ENCODE measurements around the gene HAUS5. TPM values are rescaled to one million over a fixed set of nuclear protein-coding genes. Genes with fewer than 3 reads are reported as not detected.

HAUS5 gene
- total and polyA plus RNA-seq, 10 of the 15 experiments (the other 5 are each of a cell fraction or from before 2014, with no cell fraction given), result 3.1 to 32.6 (median 17.6) TPM

DNA sequence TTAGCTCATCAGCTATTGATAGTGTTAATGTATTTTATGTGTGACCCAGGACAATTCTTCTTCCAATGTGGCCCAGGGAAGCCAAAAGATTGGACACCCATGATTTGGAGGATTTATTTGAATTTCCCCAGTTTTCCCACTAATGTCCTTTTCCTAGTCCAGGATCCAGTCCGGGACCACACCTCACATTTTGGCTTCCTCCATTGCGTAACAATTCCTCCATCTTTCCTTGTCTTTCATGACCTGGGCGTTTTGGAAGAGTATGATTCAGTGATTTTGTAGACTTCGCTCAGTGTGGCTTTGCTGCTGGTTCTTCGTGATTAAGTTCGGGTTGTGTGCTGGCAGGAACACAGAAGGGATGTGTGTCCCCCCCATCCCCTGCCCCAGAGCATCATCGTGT lies 45.8 kb upstream of the HAUS5 start (continued):
- TF ChIP-seq, protein P1, sequence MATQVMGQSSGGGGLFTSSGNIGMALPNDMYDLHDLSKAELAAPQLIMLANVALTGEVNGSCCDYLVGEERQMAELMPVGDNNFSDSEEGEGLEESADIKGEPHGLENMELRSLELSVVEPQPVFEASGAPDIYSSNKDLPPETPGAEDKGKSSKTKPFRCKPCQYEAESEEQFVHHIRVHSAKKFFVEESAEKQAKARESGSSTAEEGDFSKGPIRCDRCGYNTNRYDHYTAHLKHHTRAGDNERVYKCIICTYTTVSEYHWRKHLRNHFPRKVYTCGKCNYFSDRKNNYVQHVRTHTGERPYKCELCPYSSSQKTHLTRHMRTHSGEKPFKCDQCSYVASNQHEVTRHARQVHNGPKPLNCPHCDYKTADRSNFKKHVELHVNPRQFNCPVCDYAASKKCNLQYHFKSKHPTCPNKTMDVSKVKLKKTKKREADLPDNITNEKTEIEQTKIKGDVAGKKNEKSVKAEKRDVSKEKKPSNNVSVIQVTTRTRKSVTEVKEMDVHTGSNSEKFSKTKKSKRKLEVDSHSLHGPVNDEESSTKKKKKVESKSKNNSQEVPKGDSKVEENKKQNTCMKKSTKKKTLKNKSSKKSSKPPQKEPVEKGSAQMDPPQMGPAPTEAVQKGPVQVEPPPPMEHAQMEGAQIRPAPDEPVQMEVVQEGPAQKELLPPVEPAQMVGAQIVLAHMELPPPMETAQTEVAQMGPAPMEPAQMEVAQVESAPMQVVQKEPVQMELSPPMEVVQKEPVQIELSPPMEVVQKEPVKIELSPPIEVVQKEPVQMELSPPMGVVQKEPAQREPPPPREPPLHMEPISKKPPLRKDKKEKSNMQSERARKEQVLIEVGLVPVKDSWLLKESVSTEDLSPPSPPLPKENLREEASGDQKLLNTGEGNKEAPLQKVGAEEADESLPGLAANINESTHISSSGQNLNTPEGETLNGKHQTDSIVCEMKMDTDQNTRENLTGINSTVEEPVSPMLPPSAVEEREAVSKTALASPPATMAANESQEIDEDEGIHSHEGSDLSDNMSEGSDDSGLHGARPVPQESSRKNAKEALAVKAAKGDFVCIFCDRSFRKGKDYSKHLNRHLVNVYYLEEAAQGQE (IDR thresholded peaks at IDR 0.05; ENCODE audit: low read depth, low read length), result no peak
- TF ChIP-seq PAX8 (IDR thresholded peaks at IDR 0.05) (no peak), NFYB (IDR thresholded peaks at IDR 0.05; ENCODE audit: insufficient read depth, low read depth, low read length) (no peak)

DNA sequence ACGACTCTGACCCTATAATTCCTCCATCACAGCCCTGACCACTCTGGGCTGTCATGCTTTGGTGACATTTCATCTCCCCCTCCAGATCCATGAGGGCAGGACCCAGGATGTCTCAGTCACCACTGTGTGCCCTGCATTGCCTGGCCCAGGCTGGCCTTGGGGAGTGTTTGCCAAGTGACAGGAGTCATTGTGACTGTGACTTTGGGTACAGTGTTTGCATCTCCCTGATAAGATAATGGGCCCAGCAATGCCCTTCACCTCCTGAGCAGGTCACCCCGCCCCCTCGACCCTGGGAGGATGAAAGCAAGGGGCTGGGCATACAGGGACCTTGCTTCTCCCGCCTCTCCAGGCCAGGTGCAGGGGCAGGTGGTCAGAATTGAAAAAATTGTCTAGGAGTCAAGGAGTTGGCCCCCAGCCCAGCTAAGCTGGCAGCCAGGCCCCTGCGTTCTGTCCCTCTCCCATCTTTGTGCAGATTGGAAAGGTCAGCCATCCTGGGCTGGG lies 43.2 kb upstream of the HAUS5 start:
- FAIRE-seq, result no peak
- in situ Hi-C loops (cut with MboI), result no loop called here
- Histone ChIP-seq H3K27me3 (replicated peaks in 1 of 2; ENCODE audit: control insufficient read depth in 2 of 2, insufficient read depth in 2 of 2, low read length in 1 of 2) (peaks cover 2 to 4% of the 10 kb centered on the region in 2 experiments; a peak in 1 of 4 replicates), H2AFZ (ENCODE audit: control insufficient read depth, low read depth, low read length) (no peak overlapping the region), H4K20me1 (ENCODE audit: control insufficient read depth, insufficient read depth) (no peaks in the 10 kb centered on the region), H3K9ac (ENCODE audit: control insufficient read depth, insufficient read depth, low read length) (no peak overlapping the region), H3K27ac (ENCODE audit: control insufficient read depth, insufficient read depth) (no peak overlapping the region), H3K79me2 (ENCODE audit: control insufficient read depth, insufficient read depth, low read length) (no peaks in the 10 kb centered on the region), H3K4me1 (ENCODE audit: control insufficient read depth, insufficient read depth, low read length) (no peaks in the 10 kb centered on the region), H3K9me3 (replicated peaks; ENCODE audit: control insufficient read depth, insufficient read depth, low read length) (no peaks in the 10 kb centered on the region; the same call in 2 of the 3 replicates), H3K4me3 (no peak overlapping the region), H3K36me3 (ENCODE audit: control insufficient read depth in 2 of 2, insufficient read depth in 2 of 2, low read length in 1 of 2) (no peaks in the 10 kb centered on the region), H3K4me2 (ENCODE audit: control insufficient read depth, insufficient read depth) (no peak overlapping the region)
- RAD21 ChIA-PET (ENCODE audit: unreplicated experiment), result no interaction called here
- BruUV-seq (replicated peaks), result no TSS peak
- CTCF ChIA-PET, result interaction anchor here (1.1 kb wide), 1 partner anchor 23 kb away, joined by 4 read pairs; no protein-coding TSS in a partner anchor
- intact Hi-C loops (cut with micrococcal nuclease; ENCODE audit: unreplicated experiment), result no loop called here
- POLR2A ChIA-PET, result no interaction called here
- WGBS (ENCODE audit: insufficient coverage, insufficient replicate concordance, low lambda C conversion rate, missing lambda C conversion rate), result 7% methylated on average over 5 of the region's 5 CpGs
- no peak for ATAC-seq
- SMC1A ChIA-PET (ENCODE audit: uncharacterized antibody, unreplicated experiment), result no interaction called here
- DNase-seq (ENCODE audit: low read depth, low spot score), result no peak
- TF ChIP-seq RBBP5 (conservative IDR thresholded peaks at IDR 0.05), result no peak
- TF ChIP-seq, protein P2, sequence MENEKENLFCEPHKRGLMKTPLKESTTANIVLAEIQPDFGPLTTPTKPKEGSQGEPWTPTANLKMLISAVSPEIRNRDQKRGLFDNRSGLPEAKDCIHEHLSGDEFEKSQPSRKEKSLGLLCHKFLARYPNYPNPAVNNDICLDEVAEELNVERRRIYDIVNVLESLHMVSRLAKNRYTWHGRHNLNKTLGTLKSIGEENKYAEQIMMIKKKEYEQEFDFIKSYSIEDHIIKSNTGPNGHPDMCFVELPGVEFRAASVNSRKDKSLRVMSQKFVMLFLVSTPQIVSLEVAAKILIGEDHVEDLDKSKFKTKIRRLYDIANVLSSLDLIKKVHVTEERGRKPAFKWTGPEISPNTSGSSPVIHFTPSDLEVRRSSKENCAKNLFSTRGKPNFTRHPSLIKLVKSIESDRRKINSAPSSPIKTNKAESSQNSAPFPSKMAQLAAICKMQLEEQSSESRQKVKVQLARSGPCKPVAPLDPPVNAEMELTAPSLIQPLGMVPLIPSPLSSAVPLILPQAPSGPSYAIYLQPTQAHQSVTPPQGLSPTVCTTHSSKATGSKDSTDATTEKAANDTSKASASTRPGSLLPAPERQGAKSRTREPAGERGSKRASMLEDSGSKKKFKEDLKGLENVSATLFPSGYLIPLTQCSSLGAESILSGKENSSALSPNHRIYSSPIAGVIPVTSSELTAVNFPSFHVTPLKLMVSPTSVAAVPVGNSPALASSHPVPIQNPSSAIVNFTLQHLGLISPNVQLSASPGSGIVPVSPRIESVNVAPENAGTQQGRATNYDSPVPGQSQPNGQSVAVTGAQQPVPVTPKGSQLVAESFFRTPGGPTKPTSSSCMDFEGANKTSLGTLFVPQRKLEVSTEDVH (IDR thresholded peaks at IDR 0.05; ENCODE audit: low read depth, partially characterized antibody), result no peak
- TF ChIP-seq KAT2A (conservative IDR thresholded peaks at IDR 0.05; ENCODE audit: control insufficient read depth, low read depth, low read length), result no peak
- no peak for TF ChIP-seq POU2F2 (IDR thresholded peaks at IDR 0.05; ENCODE audit: borderline replicate concordance, low read depth, low read length)
- no peak for TF ChIP-seq SREBF2 (IDR thresholded peaks at IDR 0.05; ENCODE audit: low read length)
- TF ChIP-seq, protein P3, sequence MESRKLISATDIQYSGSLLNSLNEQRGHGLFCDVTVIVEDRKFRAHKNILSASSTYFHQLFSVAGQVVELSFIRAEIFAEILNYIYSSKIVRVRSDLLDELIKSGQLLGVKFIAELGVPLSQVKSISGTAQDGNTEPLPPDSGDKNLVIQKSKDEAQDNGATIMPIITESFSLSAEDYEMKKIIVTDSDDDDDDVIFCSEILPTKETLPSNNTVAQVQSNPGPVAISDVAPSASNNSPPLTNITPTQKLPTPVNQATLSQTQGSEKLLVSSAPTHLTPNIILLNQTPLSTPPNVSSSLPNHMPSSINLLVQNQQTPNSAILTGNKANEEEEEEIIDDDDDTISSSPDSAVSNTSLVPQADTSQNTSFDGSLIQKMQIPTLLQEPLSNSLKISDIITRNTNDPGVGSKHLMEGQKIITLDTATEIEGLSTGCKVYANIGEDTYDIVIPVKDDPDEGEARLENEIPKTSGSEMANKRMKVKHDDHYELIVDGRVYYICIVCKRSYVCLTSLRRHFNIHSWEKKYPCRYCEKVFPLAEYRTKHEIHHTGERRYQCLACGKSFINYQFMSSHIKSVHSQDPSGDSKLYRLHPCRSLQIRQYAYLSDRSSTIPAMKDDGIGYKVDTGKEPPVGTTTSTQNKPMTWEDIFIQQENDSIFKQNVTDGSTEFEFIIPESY (IDR thresholded peaks at IDR 0.05), result no peak
- TF ChIP-seq, protein P4, sequence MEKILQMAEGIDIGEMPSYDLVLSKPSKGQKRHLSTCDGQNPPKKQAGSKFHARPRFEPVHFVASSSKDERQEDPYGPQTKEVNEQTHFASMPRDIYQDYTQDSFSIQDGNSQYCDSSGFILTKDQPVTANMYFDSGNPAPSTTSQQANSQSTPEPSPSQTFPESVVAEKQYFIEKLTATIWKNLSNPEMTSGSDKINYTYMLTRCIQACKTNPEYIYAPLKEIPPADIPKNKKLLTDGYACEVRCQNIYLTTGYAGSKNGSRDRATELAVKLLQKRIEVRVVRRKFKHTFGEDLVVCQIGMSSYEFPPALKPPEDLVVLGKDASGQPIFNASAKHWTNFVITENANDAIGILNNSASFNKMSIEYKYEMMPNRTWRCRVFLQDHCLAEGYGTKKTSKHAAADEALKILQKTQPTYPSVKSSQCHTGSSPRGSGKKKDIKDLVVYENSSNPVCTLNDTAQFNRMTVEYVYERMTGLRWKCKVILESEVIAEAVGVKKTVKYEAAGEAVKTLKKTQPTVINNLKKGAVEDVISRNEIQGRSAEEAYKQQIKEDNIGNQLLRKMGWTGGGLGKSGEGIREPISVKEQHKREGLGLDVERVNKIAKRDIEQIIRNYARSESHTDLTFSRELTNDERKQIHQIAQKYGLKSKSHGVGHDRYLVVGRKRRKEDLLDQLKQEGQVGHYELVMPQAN (conservative IDR thresholded peaks at IDR 0.05), result no peak
- TF ChIP-seq JUNB (IDR thresholded peaks at IDR 0.05), result no peak
- no peak for TF ChIP-seq ZNF274 (IDR thresholded peaks at IDR 0.05; ENCODE audit: insufficient read depth, insufficient read length)
- no peak for TF ChIP-seq NFXL1 (IDR thresholded peaks at IDR 0.05; ENCODE audit: borderline replicate concordance)
